Activated T-helper 1 cell treated with anti-CD3 and anti-CD28 coated beads, Interleukin-2, amount 50 U/mL, for 16 hours (primary cell): ENCODE results near the gene B4GALNT4.
"Not testable (repeated sequence)": the region's sequence is repeated elsewhere in the genome, so short reads cannot be mapped to it uniquely, and the experiment has no call there.

ENCODE experiments used
- DNase-seq, 2 donors: peaks; one replicate each; pipeline ENCODE4 v3.0.0-alpha.2; 2020; ENCODE audit warnings: low read depth in 1 of 2, low spot score in 1 of 2

The B4GALNT4 gene, protein sequence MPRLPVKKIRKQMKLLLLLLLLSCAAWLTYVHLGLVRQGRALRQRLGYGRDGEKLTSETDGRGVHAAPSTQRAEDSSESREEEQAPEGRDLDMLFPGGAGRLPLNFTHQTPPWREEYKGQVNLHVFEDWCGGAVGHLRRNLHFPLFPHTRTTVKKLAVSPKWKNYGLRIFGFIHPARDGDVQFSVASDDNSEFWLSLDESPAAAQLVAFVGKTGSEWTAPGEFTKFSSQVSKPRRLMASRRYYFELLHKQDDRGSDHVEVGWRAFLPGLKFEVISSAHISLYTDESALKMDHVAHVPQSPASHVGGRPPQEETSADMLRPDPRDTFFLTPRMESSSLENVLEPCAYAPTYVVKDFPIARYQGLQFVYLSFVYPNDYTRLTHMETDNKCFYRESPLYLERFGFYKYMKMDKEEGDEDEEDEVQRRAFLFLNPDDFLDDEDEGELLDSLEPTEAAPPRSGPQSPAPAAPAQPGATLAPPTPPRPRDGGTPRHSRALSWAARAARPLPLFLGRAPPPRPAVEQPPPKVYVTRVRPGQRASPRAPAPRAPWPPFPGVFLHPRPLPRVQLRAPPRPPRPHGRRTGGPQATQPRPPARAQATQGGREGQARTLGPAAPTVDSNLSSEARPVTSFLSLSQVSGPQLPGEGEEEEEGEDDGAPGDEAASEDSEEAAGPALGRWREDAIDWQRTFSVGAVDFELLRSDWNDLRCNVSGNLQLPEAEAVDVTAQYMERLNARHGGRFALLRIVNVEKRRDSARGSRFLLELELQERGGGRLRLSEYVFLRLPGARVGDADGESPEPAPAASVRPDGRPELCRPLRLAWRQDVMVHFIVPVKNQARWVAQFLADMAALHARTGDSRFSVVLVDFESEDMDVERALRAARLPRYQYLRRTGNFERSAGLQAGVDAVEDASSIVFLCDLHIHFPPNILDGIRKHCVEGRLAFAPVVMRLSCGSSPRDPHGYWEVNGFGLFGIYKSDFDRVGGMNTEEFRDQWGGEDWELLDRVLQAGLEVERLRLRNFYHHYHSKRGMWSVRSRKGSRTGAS

DNA sequence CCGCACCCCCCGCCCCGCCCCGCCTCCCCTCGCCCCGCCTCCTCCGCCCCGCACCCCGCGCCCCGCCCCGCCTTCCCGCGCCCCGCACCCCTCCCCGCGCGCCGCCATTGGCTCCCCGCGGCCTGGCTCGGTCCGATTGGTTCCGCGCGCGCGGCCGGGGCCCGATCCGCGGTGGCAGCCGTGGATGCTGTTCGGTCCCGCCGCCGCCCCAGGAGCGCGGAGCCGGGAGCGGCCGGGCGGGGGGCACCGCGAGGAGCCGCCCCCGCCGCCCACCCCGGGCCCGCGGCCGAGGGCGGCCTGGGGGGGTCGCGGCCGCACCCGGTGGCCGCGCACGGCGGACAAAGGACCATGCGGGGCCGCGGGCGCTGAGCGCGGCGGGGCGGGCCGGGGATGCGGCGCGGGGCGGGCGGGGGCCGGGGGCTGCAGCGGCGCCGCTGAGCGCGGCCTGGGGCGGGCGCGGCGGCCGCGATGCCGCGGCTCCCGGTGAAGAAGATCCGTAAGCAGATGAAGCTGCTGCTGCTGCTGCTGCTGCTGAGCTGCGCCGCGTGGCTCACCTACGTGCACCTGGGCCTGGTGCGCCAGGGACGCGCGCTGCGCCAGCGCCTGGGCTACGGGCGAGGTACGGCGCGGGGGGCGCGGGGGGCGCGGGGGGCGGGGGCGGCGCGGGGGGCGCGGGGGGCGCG lies at the start of gene B4GALNT4:
Gene B4GALNT4, plus strand, starts transcription at position 164 of the 683 bp plus-strand sequence. Its CDS starts 305 bp downstream, at position 469.
- DNase-seq = no peak

DNA sequence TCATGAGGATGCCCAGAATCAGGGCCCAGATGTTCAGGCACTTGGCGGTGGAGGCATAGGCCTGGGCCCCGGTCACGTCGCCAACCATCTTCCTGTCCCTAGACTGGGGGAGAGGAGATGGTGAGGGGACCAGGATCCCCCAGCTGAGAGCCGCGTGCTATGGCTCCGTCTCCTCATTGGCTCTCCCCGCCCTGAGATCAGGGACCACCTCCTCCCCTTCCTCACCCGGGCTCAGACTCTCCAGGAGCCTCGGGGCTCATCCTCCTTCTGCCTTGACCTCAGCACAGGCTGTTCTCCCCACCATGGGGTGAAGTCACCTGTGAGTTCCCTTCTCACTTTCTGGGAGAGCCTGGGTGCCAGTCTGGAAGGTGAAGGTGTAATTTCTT lies 49.4 kb upstream of the B4GALNT4 start:
- DNase-seq = not testable (repeated sequence)

DNA sequence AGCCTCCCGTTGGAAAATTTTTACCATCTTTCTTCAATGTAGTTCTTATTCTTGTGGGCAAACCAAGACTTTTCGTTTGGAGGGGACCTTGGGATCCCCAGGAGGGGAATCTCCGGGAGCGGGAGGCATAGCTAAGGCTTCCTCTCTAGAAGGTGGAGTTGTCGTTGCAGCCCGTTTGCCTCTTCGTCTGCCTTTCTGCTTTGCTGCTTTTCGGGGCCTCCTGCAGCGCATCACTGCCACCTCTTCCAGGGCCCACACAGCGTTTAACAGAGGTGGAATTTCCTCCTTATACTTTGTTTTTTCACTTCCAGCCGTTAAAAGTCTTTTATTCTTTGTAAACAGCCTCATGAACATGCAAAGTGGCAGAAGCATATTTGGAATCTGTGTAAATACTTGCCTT lies 45.1 kb upstream of the B4GALNT4 start:
- DNase-seq = no peak

DNA sequence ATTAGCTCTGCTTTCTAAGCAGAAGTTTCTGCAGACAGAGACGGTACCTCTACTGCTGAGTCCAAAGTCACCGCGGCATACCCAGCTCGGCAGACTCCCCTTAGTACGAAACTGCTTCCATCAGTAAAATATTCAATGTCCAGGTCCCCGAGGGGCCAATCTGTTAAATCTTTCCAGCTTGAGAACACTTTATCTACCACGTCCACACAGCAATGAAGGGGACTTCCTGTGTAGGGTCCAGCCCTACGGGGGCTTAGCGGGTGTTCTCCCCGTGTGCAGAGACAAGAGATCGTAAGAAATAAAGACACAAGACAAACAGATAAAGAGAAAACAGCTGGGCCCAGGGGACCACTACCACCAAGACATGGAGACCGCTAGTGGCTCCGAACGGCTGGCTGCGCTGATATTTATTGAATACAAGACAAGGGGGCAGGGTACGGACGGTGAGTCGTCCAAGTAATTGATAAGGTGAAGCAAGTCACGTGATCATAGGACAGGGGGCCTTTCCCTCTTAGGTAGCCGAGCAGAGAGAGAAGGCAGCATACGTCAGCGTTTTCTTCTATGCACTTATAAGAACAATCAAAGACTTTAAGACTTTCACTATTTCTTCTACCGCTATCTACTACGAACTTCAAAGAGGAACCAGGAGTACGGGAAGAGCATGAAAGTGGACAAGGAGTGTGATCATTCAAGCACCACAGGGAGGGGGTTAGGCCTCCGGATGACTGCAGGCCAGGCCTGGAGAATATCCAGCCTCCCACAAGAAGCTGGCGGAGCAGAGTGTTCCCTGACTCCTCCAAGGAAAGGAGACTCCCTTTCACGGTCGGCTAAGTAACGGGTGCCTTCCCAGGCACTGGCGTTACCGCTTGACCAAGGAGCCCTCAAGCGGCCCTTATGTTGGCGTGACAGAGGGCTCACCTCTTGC lies 44.4 kb upstream of the B4GALNT4 start:
- not testable (repeated sequence) for DNase-seq

DNA sequence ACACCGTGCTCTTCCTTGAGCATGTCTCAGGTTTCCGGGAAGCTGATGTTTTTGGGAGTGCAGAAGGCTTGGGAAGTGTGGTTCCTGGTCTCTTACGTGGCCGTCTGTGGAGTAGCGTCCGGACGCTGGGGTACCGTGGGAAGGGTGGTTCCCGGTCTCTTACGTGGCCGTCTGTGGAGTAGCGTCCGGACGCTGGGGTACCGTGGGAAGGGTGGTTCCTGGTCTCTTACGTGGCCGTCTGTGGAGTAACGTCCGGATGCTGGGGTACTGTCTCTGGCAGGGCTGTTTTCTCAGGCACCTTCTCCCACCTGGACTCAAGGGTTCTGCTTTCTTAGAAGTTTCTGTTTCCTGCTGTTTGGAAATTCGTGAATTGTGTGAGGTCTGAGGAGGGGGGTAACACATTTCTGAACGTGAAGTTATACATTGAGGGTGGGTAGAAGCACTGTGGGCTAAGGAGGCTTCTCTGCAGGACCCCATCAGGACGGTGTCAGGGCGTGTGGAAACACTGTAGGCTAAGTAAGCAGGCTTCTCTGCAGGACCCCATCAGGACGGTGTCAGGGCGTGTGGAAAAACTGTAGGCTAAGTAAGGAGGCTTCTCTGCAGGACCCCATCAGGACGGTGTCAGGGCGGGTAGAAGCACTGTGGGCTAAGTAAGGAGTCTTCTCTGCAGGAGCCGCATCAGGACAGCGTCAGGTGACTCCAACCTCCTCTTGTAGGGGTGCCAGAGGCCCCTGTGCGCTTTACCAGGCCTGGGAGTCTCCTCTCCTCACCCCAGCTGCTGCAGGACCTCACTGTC lies 43.3 kb upstream of the B4GALNT4 start:
- DNase-seq = no peak

DNA sequence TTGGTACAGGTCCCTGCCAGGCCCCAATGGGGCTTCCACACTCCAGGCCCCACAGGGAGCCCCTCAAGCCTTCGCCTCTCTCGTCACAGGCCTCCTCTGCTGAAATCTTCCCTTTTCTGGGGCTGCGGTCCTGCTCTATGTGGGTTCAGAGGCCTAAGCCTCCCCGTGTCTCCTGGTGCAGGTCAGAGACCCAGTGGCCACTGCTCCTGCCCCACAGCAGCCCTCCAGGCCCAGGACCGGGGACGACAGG lies 42.8 kb upstream of the B4GALNT4 start:
- DNase-seq = no peak

DNA sequence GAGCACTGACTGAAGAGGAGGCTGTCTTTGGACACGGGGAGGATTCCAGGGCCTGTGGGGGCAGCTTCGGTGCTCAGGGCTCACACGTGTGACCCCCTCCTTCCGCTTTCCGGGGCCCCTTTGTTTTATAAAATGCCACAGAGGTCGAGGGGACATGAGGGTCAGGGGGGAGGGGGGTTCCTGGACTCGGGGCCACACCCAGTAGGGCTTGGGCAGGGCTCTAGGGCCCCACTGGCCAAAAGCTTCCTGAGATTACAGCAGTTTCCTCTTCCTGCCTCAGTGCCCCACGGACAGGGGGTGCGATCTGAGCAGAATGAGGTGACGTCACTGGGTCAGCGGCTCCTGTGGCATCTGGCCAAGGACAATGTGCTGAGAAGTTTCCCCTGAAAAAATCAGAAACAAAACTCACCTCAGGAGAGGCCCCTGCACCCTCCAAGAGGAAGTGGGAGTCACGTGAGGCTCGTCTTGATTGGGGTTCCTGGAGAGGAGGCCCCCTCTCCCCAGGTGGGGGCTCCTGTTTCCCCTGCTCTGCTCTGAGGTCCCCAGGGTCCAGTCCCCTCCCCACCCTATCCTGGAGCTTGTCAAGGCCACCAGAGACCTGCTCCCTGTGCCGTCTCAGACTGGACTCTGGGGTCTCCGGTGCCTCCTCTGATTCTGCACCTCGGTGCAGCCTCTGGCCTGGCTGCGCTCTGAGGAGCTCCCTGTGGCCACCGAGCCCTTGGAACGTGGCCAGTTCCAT lies 42.3 kb upstream of the B4GALNT4 start:
- no peak for DNase-seq

DNA sequence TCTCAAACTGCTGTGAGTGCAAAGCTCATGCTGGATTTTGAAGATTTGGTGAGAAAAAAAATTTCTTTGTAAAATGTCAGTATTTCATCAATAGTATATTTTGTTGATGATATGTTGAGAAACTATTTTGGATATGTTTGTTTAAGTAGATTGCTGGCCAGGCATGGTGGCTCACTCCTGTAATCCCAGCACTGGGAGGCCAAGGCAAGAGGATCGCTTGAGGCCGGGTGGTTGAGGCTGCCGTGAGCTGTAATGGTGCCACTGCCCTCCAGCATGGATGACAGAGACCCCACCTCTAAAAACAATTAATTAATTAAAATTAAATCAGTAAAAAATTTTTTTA lies 41.7 kb upstream of the B4GALNT4 start:
- DNase-seq = no peak

DNA sequence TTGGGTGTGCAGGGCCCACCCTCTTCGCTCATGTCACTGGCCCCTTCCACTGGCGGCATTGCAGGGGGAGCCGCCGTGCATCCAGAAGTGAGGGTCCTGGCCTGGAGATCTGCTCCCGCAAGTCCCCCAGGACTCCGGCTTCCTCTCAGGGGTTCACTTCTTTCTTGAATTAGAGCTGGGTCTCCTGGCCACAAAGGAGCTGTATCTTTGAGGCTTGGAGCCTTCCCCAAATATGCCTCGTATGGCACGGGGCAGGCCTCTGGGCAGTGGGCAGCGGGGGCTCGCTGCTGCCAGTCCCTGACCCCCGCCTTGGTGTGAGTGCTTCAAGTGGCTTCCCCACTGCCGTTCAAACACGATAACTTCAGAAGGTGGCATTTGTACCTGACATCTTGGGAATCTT lies 41.3 kb upstream of the B4GALNT4 start:
- DNase-seq = no peak

DNA sequence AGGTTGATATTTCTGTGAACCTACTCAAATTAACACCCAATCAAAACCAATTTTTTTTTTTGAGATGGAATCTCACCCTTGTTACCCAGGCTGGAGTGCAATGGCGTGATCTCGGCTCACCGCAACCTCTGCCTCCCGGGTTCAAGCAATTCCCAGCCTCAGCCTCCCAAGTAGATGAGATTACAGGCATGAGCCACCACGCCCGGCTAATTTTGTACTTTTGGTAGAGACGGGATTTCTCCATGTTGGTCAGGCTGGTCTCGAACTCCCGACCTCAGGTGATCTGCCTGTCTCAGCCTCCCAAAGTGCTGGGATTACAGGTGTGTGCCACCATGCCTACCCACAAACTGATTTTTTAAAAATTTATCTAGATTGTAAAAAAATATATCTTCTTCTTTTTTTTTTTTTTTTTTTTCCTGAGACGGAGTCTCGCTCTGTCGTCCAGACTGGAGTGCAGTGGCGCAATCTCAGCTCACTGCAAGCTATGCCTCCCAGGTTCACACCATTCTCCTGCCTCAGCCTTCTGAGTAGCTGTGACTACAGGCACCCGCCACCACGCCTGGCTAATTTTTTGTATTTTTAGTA lies 40.7 kb upstream of the B4GALNT4 start:
- not testable (repeated sequence) for DNase-seq

DNA sequence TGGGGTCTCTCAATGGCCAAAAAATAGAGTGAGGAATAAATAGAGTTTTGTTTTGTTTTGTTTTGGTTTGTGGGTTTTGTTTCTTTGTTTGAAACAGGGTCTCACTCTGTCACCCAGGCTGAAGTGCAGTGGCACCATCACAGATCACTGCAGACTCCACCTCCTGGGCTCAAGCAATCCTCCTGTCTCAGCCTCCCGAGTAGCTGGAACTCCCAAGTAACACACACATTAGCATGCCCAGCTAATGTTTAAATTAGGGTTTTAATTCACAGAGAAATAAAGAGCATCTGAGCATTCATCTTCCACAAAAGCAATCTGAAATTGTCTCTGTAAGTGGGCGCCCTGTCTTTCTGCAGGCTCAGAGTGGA lies 39.4 kb upstream of the B4GALNT4 start:
- no peak for DNase-seq

DNA sequence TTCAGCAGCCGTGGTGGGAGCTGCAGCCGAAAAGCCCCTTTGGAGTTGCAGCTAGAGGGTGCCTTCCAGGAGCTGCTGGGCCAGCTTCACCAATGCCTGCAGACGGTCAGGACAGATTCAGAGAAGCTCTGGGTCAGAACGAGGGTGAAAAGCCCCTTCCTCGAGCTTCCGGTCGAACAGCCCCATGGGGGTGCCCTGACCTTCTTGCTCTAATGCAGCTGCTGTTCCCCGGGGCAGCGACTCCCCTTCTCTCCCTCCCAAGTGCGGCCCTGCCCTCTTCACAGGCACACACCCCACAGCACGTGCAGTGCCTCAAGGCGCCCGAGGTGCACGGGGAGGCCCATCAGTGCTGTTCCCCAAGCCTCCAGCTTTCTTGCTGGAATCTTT lies 39.0 kb upstream of the B4GALNT4 start:
- DNase-seq = no peak

DNA sequence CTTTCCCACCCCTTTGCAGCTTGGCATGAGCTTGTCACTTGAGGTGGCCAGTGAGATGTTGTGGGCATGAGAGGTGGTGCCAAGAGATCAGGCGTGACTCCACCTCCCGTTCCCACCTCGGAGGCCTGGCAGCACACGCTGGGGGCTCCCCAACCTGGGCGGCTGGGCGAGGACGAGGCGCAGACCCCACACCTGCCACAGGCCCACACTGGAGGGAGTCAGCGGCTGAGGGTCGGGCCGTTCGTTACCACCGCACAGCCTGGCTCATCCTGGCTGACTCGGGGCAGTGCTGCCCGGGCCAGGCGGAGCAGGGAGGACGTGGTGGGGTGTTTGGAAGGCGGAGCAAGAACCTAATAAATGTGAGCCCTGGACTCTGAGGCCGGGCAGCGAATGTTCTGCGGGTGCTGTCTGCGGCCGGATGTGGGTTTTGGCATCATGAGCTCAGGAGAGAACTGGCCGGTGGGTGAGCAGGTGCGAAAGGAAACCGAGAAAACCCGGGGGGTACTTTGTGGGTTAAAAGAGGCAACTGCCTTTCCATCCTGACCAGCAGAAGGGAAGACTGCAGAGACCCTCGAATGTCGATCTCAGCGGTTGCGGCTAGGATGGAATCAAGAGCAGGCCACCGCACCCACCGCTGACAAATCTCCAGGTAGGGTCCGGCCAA lies 38.5 kb upstream of the B4GALNT4 start:
- no peak for DNase-seq

DNA sequence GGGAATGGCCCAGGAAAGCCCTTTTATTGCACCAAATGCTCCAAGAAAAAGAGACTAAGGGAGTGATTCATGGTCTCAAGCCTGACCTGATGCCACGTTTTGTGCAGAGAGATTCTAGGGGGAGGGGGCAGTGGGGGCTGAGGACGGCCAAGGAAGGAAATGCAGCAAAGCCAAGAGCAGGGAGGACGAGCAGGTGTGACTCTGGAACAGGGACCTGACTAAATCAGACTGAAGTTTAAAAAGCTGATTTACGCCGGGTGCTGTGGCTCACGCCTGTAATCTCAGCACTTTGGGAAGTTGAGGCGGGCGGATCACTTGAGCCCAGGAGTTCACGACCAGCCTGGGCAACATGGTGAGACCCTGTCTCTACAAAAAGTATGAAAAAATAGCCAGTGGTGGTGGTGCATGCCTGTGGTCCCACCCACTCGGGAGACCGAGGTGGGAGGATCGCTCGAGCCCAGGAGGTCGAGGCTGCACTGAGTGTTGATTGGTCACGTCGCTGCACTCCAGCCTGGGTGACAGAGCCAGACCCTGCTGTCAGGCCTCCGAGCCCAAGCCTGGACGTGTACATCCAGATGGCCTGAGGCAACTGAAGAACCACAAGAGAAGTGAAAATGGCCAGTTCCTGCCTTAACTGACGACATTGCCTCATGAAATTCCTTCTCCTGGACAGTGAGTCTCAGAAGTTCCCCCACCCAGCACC lies 37.8 kb upstream of the B4GALNT4 start:
- DNase-seq = no peak

DNA sequence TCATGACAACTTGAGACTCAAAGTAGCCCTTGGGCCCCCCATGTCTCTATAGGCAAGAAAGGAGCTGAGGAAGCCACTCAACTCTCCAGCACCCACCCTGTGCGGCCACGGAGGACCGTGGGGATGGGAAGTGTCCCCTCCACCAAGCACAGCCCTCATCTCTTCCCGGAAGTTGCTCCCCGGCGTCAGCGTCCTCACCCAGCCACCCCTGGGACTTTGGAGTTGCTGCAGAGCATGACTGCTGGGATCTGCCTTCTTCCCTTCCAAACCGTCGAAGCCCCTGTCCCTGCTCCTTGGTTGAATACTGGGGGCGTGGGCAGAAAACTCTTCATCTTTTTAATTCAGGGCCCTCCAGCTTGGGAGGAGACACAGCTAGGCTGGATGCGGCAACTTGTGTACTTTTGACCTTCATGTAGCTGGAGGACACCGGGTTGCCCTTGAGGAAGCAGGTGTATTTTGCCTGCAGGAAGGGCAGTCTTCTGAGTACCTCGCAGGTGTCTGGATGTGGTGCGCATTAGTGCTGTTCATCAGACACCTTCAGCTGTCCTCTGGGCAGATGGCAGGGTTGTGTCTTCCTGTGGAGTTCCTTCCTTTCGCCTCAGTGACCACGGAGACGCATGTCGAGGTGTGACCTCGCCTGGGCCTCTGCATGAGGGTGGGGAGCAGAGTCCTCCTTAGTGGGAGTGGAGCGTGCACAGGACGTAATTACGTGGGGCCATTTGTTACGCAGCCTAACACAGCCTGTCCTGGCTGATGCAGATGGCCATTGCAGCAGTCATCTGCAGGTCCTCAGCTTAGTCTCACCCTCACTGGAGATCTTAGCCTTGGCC lies 36.4 kb upstream of the B4GALNT4 start:
- no peak for DNase-seq

DNA sequence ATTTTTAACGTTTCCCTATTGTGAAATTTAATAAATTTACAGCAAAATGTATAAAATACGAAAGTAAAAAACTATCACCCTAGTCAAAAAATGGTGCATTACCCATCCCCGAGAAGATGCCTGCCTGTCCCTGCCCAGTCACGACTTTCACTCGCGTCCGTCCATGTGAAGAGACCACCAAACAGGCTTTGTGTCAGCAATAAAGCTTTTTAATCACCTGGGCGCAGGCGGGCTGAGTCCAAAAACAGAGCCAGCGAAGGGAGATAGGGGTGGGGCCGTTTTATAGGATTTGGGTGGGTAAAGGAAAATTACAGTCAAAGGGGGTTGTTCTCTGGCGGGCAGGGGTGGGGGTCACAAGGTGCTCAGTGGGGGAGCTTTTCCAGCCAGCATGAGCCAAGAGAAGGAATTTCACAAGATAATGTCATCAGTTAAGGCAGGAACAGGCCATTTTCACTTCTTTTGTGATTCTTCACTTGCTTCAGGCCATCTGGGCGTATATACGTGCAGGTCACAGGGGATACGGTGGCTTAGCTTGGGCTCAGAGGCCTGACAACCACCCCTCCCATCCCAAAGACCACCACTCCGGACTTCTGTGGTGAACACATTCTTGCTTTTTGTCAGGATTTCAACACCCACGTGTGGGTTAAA lies 35.6 kb upstream of the B4GALNT4 start:
- not testable (repeated sequence) for DNase-seq
